DOHH2 (cell line): Measurements from ENCODE around the gene SLFN12.

ENCODE experiments used
- EZH2phosphoT487 ChIP-seq: fragments of 200-600 bp; sonication (generic); IDR thresholded peaks from 2 replicates; pipeline ENCODE4 v1.6.1; 2017; ENCODE audit warnings: borderline replicate concordance, mild to moderate bottlenecking, antibody characterized with exemption, low read length, moderate library complexity, mixed read lengths
- TF ChIP-seq, protein P1 (sequence below): fragments of 200-600 bp; sonication (generic); IDR thresholded peaks from one replicate; pipeline ENCODE4 v1.5.1; 2014; ENCODE audit warnings: antibody characterized with exemption, mild to moderate bottlenecking, low read depth, low read length; ENCODE audit not compliant: poor library complexity, severe bottlenecking

DNA sequence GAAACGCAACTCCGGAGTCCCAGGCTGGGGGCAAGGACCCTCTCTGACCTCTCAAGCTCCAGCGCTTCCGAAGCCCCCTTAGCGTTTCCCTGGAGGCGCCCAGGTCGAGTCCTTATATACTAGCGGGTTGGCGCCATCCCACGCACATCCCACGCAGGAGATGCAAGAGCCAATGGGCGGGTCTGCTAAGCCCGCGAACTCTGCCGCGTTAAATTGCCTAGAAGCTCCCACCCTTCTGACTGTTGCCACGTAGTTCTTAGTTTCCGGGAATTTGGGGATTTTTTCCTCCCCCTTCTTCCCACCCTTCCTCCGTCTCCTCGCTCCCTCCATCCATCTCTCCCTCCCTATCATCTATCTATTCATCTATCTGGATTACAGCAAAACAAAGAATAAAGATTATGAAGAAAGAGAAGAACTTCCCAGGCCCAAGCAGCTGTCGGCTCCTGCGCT is 58.7 kb downstream of the SLFN12 start, which contains the start of gene SLFN11:
- TF ChIP-seq, protein P1, sequence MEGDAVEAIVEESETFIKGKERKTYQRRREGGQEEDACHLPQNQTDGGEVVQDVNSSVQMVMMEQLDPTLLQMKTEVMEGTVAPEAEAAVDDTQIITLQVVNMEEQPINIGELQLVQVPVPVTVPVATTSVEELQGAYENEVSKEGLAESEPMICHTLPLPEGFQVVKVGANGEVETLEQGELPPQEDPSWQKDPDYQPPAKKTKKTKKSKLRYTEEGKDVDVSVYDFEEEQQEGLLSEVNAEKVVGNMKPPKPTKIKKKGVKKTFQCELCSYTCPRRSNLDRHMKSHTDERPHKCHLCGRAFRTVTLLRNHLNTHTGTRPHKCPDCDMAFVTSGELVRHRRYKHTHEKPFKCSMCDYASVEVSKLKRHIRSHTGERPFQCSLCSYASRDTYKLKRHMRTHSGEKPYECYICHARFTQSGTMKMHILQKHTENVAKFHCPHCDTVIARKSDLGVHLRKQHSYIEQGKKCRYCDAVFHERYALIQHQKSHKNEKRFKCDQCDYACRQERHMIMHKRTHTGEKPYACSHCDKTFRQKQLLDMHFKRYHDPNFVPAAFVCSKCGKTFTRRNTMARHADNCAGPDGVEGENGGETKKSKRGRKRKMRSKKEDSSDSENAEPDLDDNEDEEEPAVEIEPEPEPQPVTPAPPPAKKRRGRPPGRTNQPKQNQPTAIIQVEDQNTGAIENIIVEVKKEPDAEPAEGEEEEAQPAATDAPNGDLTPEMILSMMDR: no peak
- no peak for TF ChIP-seq EZH2phosphoT487
